ENCODE data around the gene ZNF490.
"Not testable (repeated sequence)": the region's sequence is repeated elsewhere in the genome, so short reads cannot be mapped to it uniquely, and the experiment has no call there.

ZNF490 gene

DNA sequence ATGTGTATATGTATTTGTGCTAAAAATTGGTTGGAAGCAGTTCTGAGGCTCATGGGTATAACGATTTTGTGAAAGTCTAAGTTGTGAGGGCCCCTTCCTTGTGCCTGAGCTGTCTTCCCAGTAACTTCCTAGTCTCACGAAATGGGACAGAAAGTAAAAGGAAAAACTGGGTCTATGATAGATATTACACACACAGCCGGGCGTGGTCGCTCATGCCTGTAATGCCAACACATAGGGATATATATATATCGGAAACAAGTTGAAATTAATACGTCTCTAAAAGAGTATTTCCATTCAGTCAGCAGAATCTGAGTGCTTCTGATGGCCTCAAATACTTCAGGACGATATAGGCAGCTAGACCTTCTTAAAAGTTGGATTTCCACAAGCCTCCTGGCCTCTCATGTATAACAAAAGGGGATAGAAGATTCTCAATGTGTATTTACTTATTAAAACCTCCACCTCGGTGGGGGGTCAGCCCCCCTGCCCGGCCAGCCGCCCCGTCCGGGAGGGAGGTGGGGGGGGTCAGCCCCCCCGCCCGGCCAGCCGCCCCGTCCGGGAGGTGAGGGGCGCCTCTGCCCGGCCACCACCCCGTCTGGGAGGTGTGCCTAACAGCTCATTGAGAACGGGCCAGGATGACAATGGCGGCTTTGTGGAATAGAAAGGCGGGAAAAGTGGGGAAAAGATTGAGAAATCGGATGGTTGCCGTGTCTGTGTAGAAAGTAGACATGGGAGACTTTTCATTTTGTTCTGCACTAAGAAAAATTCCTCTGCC, 10.8 kb upstream of the ZNF490 start:
- not testable (repeated sequence) for DNase-seq

DNA sequence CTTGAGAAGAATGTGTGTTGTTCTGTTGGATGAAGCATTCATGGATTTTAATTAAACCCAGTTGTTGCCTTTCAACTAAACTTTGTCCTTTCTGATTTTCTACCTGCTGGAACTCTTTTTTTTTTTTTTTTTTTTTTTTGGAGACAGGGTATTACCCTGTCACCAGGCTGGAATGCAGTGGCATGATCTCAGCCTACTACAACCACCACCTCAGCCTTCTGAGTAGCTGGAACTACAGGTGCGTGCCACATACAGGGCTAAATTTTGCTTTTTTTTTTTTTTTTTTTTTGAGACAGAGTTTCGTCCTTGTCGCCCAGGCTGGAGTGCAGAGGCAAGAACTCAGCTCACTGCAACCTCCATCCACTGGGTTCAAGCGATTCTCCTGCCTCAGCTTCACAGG, 7.0 kb upstream of the ZNF490 start:
- no peak for DNase-seq

GRCh38 chr19:12611361-12611699, 717 bp upstream of the ZNF490 start:
- no peak for DNase-seq

DNA sequence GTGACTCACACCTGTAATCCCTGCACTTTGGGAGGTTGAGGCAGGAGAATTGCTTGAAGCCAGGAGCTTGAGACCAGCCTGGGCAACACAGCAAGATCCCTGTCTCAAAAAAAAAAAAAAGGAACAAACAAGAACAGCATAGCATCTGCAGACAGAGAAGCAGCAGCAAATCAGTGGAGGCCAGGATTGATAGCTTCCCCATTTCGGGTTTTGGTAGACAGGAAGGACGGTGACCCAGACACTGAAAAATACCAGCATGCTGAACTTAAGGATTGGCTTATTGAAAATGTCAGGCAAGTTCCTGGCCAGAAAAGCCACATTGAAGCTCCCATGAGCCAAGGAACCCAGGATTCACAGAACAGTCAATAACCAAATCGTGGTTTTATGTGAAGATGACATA, 3.0 kb downstream of the ZNF490 start:
- no peak for DNase-seq

DNA sequence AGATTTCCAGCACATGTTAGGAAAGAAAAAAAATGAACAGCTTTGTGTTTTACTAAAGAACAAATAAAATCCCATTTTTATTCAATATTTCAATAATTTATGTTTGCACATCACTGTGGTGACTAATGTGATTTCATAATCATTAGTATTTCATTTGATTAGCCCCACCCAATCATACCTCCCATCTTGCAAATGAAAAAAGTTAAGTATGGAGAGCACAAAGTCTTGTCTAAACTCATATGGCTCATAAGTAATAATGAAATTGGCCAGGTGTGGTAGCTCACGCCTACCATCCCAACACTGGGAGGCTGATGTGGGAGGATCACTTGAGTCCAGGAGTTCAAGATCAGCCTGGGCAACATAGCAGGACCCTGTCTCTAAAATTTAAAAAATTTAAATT, 3.8 kb downstream of the ZNF490 start:
- no peak for DNase-seq

GRCh38 chr19:12603714-12604113, 6.9 kb downstream of the ZNF490 start:
- peak; percentile 51 for DNase-seq

GRCh38 chr19:12597594-12597993, 13.0 kb downstream of the ZNF490 start:
- DNase-seq, result no peak

- DNase-seq, result no peak
Measured at GRCh38 chr19:12596927-12597548, 13.6 kb downstream of the ZNF490 start.

- DNase-seq, result no peak
Measured at GRCh38 chr19:12596485-12596884, 14.1 kb downstream of the ZNF490 start.

- no peak for DNase-seq
Measured at GRCh38 chr19:12581100-12581499, 29.5 kb downstream of the ZNF490 start.

- no peak for DNase-seq
Measured at GRCh38 chr19:12580180-12580694, 30.4 kb downstream of the ZNF490 start.

DNA sequence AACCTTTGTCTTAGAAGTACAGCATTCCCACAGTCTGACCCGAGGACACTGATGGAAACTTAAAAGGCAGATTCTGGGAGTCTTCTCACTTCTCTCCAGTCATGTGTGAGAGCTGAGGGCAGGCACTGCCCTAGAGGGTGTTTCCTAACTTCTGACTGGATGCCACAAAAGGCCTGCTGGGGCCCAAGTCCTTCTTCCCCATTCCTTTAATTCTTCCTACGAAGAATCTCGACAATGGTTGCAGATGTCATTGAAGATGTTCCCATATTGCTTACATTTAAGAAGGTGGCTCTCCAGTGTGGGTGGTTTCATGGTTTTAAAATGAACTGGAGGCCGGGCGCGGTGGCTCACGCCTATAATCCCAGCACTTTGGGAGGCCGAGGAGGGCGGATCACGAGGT, 32.0 kb downstream of the ZNF490 start:
- DNase-seq, result no peak

- no peak for DNase-seq
Measured at GRCh38 chr19:12574036-12574435, 36.6 kb downstream of the ZNF490 start.

DNA sequence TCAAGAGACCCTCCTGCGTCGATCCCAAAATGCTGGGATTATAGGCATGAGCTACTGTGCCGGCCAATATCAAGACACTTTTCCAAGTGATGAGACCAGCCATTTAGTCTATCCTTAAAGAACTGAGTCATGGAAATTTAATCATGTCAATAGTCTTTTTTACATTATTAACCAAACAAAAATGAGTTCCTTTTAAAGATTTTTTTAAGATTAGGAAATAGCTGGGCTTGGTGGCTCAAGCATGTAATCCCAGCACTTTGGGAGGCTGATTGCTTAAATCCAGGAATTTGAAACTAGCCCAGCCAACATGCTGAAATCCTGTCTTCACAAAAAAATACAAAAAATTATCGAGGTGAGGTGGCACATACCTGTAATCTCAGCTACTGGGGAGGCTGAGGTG, 42.7 kb downstream of the ZNF490 start:
- DNase-seq, result no peak

- DNase-seq, result not testable (repeated sequence)
Measured at GRCh38 chr19:12566380-12566779, 44.2 kb downstream of the ZNF490 start.

DNA sequence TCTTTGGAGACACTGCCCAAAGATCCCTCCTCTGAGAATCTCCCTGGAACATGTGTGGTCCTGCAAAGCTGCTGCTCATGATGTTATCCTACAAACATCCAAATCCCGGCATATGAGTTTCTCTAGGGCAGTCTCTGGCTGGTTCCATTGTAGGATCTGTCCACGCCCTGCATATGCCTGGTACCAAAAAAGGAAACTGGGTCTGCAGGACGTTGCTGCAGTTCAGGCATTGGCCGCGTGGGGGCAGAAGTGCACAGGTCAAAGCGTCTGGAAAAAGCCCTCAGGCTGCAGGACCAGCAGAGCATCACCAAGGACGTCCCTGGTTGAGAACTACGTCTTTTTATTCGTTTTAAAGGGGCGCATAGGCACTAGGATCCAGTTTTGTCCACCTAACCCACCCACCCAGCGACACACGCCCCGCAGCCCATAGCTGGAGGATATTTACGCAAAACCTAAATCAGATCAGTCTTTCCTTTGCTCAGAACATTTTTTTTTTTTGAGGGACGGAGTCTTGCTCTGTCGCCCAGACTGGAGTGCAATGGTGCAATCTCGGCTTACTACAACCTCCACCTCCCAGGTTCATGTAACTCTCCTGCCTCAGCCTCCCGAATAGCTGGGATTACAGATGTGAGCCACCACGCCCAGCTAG, 46.5 kb downstream of the ZNF490 start:
- DNase-seq, result peak; percentile 89

DNA sequence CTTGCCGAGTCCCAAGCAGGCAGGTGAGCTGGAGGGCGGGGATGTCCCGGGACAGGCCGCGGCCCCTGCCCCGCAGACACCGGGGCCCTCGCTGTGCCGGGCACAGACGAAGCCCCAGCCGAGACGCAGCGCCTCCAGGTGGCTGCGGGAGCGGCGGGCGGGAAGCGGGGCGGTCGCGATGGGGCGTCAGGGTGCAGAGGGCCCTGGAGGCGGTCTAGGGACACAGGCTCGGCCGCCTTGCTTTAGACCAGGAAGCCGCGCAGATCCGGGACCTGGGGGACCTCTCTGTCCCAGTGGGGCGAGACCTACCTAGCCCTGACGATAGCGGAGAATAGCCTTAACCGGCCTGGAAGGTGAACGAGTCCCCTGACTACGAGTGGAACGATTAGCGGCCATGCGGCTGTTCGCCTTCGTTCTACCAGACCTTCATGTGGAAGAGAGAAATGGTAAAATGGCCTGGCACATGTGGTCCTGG, 55.1 kb downstream of the ZNF490 start:
- no peak for DNase-seq

DNA sequence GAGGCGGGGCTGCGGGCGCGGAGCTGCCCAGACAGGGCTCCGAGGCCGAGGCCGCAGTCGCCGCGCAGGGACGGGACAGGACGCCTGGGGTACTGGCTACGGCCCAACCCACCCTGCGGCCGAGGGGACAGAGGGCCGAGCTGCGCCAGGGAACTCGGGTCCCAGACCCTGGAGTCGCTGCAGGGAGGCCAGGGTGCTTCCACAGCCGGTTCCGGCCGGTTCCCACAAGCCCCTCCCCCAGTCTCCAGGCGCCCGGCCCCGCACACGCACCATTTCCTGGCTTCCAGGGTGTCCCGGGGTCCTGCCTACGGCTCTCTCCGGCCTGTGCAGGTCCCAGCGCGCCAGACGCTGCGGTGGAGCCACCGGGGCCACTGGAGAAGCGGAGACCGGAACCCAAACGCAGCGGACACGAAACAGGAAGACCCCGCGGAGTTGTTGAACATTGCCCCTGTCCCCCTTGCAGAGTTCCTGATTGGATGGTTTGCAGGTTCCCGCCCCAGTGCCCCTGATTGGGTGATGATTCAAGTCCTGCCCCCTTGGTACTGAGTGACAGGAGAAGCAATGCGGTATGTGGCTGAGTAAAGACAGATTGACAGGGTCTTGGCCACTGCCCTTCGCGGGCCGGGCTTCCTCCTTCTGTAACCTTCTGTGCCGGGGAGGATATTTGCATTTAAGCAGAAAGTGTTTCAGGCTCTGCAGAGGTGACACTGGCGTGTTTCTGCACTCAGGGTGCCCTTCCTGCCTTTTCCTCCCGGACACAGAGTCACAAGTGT, 59.4 kb downstream of the ZNF490 start, which contains the start of gene ZNF564:
TSS of gene ZNF564 (minus strand) at position 423 of the 773 bp plus-strand sequence. CDS start at position 273, 150 bp downstream.
- DNase-seq, result peak; percentile 92

GRCh38 chr19:12546903-12547302, 63.7 kb downstream of the ZNF490 start:
- no peak for DNase-seq

- no peak for DNase-seq
Measured at GRCh38 chr19:12546068-12546467, 64.5 kb downstream of the ZNF490 start.

DNA sequence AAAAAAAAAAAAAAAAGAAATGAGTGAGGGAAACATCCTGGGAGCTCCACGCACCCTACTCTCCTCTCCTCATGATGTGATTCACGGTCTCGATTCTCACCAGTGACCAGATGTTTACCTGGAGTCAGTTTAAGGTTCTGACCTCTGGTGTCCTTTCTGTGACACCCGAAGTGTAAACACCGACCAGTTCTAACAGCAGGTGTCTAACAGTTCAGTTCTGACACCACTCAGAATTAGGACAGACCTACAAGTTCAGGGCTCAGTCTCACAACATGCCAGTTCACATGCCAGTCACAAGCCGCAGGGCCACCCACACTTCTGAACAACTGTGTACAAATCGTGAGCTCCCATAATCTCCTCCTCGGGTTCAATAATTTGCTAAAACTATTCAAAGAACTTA, 65.3 kb downstream of the ZNF490 start:
- no peak for DNase-seq

GRCh38 chr19:12544401-12544876, 66.2 kb downstream of the ZNF490 start:
- no peak for DNase-seq

- DNase-seq, result no peak
Measured at GRCh38 chr19:12543855-12544254, 66.8 kb downstream of the ZNF490 start.

Data from activated naive CD4-positive, alpha-beta T cell treated with anti-CD3 and anti-CD28 coated beads, Interleukin-2, amount 50 U/mL, for 16 hours (primary cell).